ENCODE data around the gene NLRC3. TPM values are rescaled to one million over a fixed set of nuclear protein-coding genes. Genes with fewer than 3 reads are reported as not detected.

Gene NLRC3
- total RNA-seq, 6 experiments from 2014 or later: 0.53 to 1.2 (median 0.64) TPM

DNA sequence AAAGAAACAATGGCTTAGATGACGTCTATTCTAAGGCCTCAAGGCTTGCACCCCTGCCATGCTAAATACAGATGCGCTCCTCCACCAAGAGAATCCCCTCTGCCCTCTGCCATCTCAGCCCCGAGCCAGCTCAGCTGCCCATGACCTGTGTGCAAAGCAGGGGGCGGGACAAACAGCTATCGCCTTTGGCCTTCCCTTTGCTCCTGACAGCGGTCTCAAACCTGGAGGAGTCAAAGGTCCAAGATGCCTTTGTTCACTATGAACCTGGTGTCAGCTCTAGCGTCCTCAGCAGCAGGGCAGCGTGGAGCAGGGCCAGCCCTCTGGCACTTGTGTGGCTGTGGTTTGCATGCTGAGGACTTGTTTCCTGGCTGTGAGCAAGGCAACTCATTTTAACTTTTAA is 21.9 kb upstream of the NLRC3 start:
- H3K27ac ChIP-seq: no peak overlapping the region

DNA sequence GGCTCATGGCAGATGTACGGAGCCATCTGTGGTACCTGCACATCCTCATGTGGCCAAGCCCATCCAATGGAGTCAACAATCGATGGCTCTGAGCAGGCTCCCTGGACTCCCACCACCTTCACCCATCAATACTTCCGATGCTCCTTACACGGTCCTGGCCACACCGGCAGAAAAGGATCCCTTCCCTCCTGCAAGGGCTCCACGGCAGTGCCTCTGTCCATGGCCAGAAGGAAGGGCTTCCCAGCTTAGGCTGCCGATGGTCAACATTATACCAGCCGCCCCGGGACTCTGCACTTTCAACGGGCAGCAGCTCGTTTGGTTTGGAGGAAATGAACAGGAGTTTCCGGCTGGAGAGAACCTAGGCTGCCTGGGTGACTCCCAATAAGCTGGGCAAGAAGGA is 21.0 kb upstream of the NLRC3 start:
- intact Hi-C loops (cut with DNase I): no loop called here
- no peak for ATAC-seq
- Histone ChIP-seq H3K36me3 (peaks cover 0 to 5% (median 0%) of the 10 kb centered on the region in 4 donors), H3K9me3 (no peaks in the 10 kb centered on the region), H3K4me1 (no peaks in the 10 kb centered on the region), H3K4me3 (no peak overlapping the region), H3K27me3 (no peaks in the 10 kb centered on the region), H3K27ac (no peak overlapping the region)
- no peak for TF ChIP-seq CTCF (IDR thresholded peaks at IDR 0.05)
- TF ChIP-seq POLR2A (IDR thresholded peaks at IDR 0.05): no peak
- DNase-seq: no peak
- 70% methylated on average over 2 of the region's 12 CpGs for WGBS (ENCODE audit: insufficient coverage, low coverage, low lambda C conversion rate, missing lambda C conversion rate)

More for the DNA sequence above, 21.9 kb upstream of the NLRC3 start:
- peak in 1 of 4 donors; percentile 34 for ATAC-seq
- Histone ChIP-seq H3K9me3 (no peaks in the 10 kb centered on the region), H3K36me3 (peaks cover 0 to 5% (median 0%) of the 10 kb centered on the region in 4 donors), H3K4me3 (no peak overlapping the region), H3K4me1 (no peaks in the 10 kb centered on the region), H3K27me3 (no peaks in the 10 kb centered on the region)
- TF ChIP-seq POLR2A (IDR thresholded peaks at IDR 0.05): no peak
- no peak for TF ChIP-seq CTCF (IDR thresholded peaks at IDR 0.05)
- WGBS (ENCODE audit: insufficient coverage, low coverage, low lambda C conversion rate, missing lambda C conversion rate): 73% methylated on average over 2 of the region's 8 CpGs
- intact Hi-C loops (cut with DNase I): no loop called here
- DNase-seq: no peak

DNA sequence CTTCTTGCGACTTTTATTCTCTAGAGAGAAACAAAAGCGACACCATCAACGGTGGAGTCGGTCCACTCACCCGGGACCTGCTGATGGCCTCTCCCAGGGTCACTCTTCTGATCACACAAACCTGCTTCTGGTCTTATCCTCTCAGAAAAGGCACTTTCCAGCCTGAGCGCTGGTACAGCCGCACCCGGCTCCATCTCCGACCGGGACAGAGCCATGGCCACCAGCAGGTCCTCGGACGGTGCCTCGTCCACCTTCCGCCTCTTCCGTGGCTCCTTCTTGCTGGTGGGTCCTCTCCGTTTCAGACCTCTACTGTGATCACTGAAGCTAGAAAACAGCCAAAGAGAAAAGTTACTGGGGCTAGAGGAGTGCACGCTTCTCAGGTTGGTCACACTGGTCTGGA is 20.5 kb upstream of the NLRC3 start:
- Histone ChIP-seq H3K4me1 (no peaks in the 10 kb centered on the region), H3K9me3 (no peaks in the 10 kb centered on the region), H3K27me3 (no peaks in the 10 kb centered on the region), H3K36me3 (peaks cover 0 to 5% (median 0%) of the 10 kb centered on the region in 4 donors), H3K27ac (no peak overlapping the region), H3K4me3 (no peak overlapping the region)
- DNase-seq (no peak), ATAC-seq (no peak)
- 100% methylated on average over 9 of the region's 17 CpGs for WGBS (ENCODE audit: insufficient coverage, low coverage, low lambda C conversion rate, missing lambda C conversion rate)
- intact Hi-C loops (cut with DNase I): no loop called here
- TF ChIP-seq CTCF (IDR thresholded peaks at IDR 0.05) (no peak), POLR2A (IDR thresholded peaks at IDR 0.05) (no peak)

- TF ChIP-seq POLR2A (IDR thresholded peaks at IDR 0.05) (no peak), CTCF (IDR thresholded peaks at IDR 0.05) (no peak)
- DNase-seq: no peak
- no peak overlapping the region for H3K27ac ChIP-seq
- H3K4me1 ChIP-seq: no peaks in the 10 kb centered on the region
- H3K9me3 ChIP-seq: no peaks in the 10 kb centered on the region
- intact Hi-C loops (cut with DNase I): no loop called here
- peaks cover 0 to 5% (median 0%) of the 10 kb centered on the region in 4 donors for H3K36me3 ChIP-seq
- ATAC-seq: no peak
- no peak overlapping the region for H3K4me3 ChIP-seq
- no peaks in the 10 kb centered on the region for H3K27me3 ChIP-seq
- WGBS (ENCODE audit: insufficient coverage, low coverage, low lambda C conversion rate, missing lambda C conversion rate): 100% methylated on average over 1 of the region's 10 CpGs
Observed at GRCh38 chr16:3597226-3597625, 20.0 kb upstream of the NLRC3 start.

Measured in right lobe of liver (tissue), 6 donors.